GM21529 (cell line): ENCODE measurements around the gene NPHP4.
"Not testable (repeated sequence)": the region's sequence is repeated elsewhere in the genome, so short reads cannot be mapped to it uniquely, and the experiment has no call there.

Experiments
- ATAC-seq: cut with Tn5 transposase; IDR thresholded peaks from one replicate; pipeline ENCODE4 v1.9.1; 2021; ENCODE audit not compliant: unreplicated experiment

NPHP4 gene

GRCh38 chr1:5898266-5898665 lies 94.0 kb downstream of the NPHP4 start:
- ATAC-seq: no peak

- ATAC-seq: no peak
Measured at GRCh38 chr1:5896706-5897660, 95.2 kb downstream of the NPHP4 start.

GRCh38 chr1:5895446-5896406 lies 96.5 kb downstream of the NPHP4 start:
- ATAC-seq: no peak

GRCh38 chr1:5893699-5894278 lies 98.4 kb downstream of the NPHP4 start:
- not testable (repeated sequence) for ATAC-seq

GRCh38 chr1:5892329-5892728 lies 99.9 kb downstream of the NPHP4 start:
- no peak for ATAC-seq

- ATAC-seq: no peak
Measured at GRCh38 chr1:5891736-5892135, 100.5 kb downstream of the NPHP4 start.

GRCh38 chr1:5891137-5891536 lies 101.1 kb downstream of the NPHP4 start:
- no peak for ATAC-seq

- ATAC-seq: no peak
Measured at GRCh38 chr1:5890346-5891106, 101.7 kb downstream of the NPHP4 start.

GRCh38 chr1:5889901-5890300 lies 102.3 kb downstream of the NPHP4 start:
- no peak for ATAC-seq

- ATAC-seq: no peak
Measured at GRCh38 chr1:5889462-5889861, 102.8 kb downstream of the NPHP4 start.

GRCh38 chr1:5888606-5889211 lies 103.5 kb downstream of the NPHP4 start:
- ATAC-seq: no peak

GRCh38 chr1:5887971-5888361 lies 104.3 kb downstream of the NPHP4 start:
- no peak for ATAC-seq

- ATAC-seq: no peak
Measured at GRCh38 chr1:5887349-5887970, 104.8 kb downstream of the NPHP4 start.

- ATAC-seq: no peak
Measured at GRCh38 chr1:5886541-5887348, 105.5 kb downstream of the NPHP4 start.

GRCh38 chr1:5886140-5886483 lies 106.1 kb downstream of the NPHP4 start:
- ATAC-seq: no peak

- ATAC-seq: no peak
Measured at GRCh38 chr1:5885471-5886139, 106.6 kb downstream of the NPHP4 start.

- no peak for ATAC-seq
Measured at GRCh38 chr1:5884110-5884509, 108.1 kb downstream of the NPHP4 start.
